K562 (cell line): ENCODE data around the gene CEP120. TPM values are rescaled to one million over a fixed set of nuclear protein-coding genes. Genes with fewer than 3 reads are reported as not detected.

Source experiments
- ATAC-seq: fragments of 200-7000 bp; cut with Tn5 transposase; 3 replicates; pipeline ENCODE4 v1.9.1; 2020; ENCODE audit warnings: moderate library complexity
- BruUV-seq: library from RNA; stranded (reverse); fragments of 400-500 nt; replicated peaks from 2 replicates; lab custom pipeline; 2021; lab: Mats Ljungman, UMichigan
- CTCF ChIA-PET: fragments of 300-600 bp; formaldehyde crosslinking; extraction: SDS; loops from one replicate; lab custom pipeline; 2021; ENCODE audit warnings: low intra/inter-chr PET ratio; lab: Yijun Ruan, JAX
- POLR2A ChIA-PET: fragments of 300-600, 350-650 bp; sonication (Branson Sonifier 250); formaldehyde crosslinking; extraction: SDS; loops from one replicate; lab custom pipeline; 2021; ENCODE audit warnings: antibody characterized with exemption, inconsistent platforms; lab: Yijun Ruan, JAX
- DNase-seq, 4 experiments: peaks; one replicate each; pipeline versions ENCODE4 v3.0.0 to v3.0.0-alpha.2; 2011 to 2018; ENCODE audit warnings: low spot score in 3 of 4, mixed read lengths in 3 of 4; ENCODE audit errors: extremely low read depth in 1 of 4
- FAIRE-seq: peaks from 2 replicates; lab custom pipeline; 2011; peaks lifted over from hg19 to GRCh38; lab: Jason Lieb, UNC
- H2AFZ ChIP-seq: 2 replicates; pipeline ENCODE4 v1.6.0; 2011; ENCODE audit warnings: low read depth, low read length, control low read depth, inconsistent platforms
- H3K27ac ChIP-seq: fragments of 200-600 bp; 3 replicates; pipeline ENCODE4 v1.8.0; 2011; ENCODE audit warnings: low read depth, mild to moderate bottlenecking, control low read depth, inconsistent platforms, low read length, moderate library complexity, mixed read lengths; ENCODE audit errors: extremely low read depth
- H3K27me3 ChIP-seq, 2 experiments: fragments of 300-600 bp in 1 of 2; 2 replicates in 1 of 2; 3 replicates in 1 of 2; pipeline versions ENCODE4 v1.6.0 to v1.8.0; 2011; ENCODE audit warnings: inconsistent platforms in 2 of 2, low read length in 2 of 2, mild to moderate bottlenecking in 1 of 2, mixed read lengths in 1 of 2, moderate library complexity in 1 of 2; ENCODE audit not compliant: control insufficient read depth in 2 of 2, insufficient read depth in 2 of 2
- H3K36me3 ChIP-seq: fragments of 300-600 bp; 3 replicates; pipeline ENCODE4 v1.8.0; 2011; ENCODE audit warnings: mild to moderate bottlenecking, low read length, inconsistent platforms; ENCODE audit not compliant: control insufficient read depth, insufficient read depth
- H3K4me1 ChIP-seq, 2 experiments: fragments of 200-600 bp in 1 of 2; replicated peaks in 1 of 2; 2 replicates in 1 of 2; 3 replicates in 1 of 2; pipeline versions ENCODE4 v1.5.1 to v1.8.0; 2011; ENCODE audit warnings: inconsistent platforms in 2 of 2, low read length in 2 of 2, mild to moderate bottlenecking in 1 of 2, mixed read lengths in 1 of 2, moderate library complexity in 1 of 2; ENCODE audit not compliant: control insufficient read depth in 2 of 2, insufficient read depth in 2 of 2
- H3K4me2 ChIP-seq: 2 replicates; pipeline ENCODE4 v1.6.1; 2011; ENCODE audit warnings: low read length, control low read depth, inconsistent platforms, mixed read lengths; ENCODE audit not compliant: insufficient read depth
- H3K4me3 ChIP-seq: fragments of 200-600 bp; sonication (generic), shearing (Covaris generic); 2 replicates; pipeline ENCODE4 v1.5.1; 2016; ENCODE audit warnings: control low read depth, inconsistent platforms
- H3K79me2 ChIP-seq: fragments of 200-600 bp; 3 replicates; pipeline ENCODE4 v1.8.0; 2011; ENCODE audit warnings: low read length, inconsistent platforms; ENCODE audit not compliant: control insufficient read depth, insufficient read depth
- H3K9ac ChIP-seq, 2 experiments: 2 replicates each; pipeline versions ENCODE4 v1.6.0 to v1.6.1; 2011; ENCODE audit warnings: low read depth in 2 of 2, low read length in 2 of 2, control low read depth in 1 of 2, inconsistent platforms in 1 of 2, mild to moderate bottlenecking in 1 of 2, mixed read lengths in 1 of 2; ENCODE audit not compliant: insufficient read depth in 1 of 2
- H3K9me1 ChIP-seq: one replicate; pipeline ENCODE4 v1.6.0; 2011; ENCODE audit warnings: inconsistent platforms, mild to moderate bottlenecking, low read length, moderate library complexity; ENCODE audit not compliant: control insufficient read depth, insufficient read depth
- H3K9me3 ChIP-seq: replicated peaks from 2 replicates; pipeline ENCODE4 v1.5.1; 2011; ENCODE audit warnings: low read depth, low read length, inconsistent platforms; ENCODE audit not compliant: control insufficient read depth, insufficient read depth
- H4K20me1 ChIP-seq: replicated peaks from 2 replicates; pipeline ENCODE4 v1.6.1; 2011; ENCODE audit warnings: low read length, inconsistent platforms, mixed read lengths; ENCODE audit not compliant: control insufficient read depth, insufficient read depth
- ARID1B ChIP-seq: fragments of 450-650 bp; IDR thresholded peaks from 2 replicates; pipeline ENCODE4 v1.6.1; 2016; ENCODE audit warnings: antibody characterized with exemption, mild to moderate bottlenecking, inconsistent platforms
- BRD9 ChIP-seq: fragments of 450-650 bp; IDR thresholded peaks from 2 replicates; pipeline ENCODE4 v1.6.1; 2018; ENCODE audit warnings: low read depth; ENCODE audit not compliant: partially characterized antibody
- CBFA2T2 ChIP-seq: fragments of 450-650 bp; conservative IDR thresholded peaks from 2 replicates; pipeline ENCODE4 v1.6.1; 2017; ENCODE audit warnings: mild to moderate bottlenecking
- CBFA2T3 ChIP-seq: fragments of 450-650 bp; IDR thresholded peaks from 2 replicates; pipeline ENCODE4 v1.6.1; 2017
- CHD4 ChIP-seq: fragments of 200-600 bp; sonication (generic); IDR thresholded peaks from 3 replicates; pipeline ENCODE4 v1.6.1; 2012; ENCODE audit warnings: low read depth, mild to moderate bottlenecking, mixed read lengths, low read length, inconsistent platforms; ENCODE audit not compliant: insufficient read depth, insufficient replicate concordance, poor library complexity, severe bottlenecking
- CTBP1 ChIP-seq: fragments of 450-650 bp; IDR thresholded peaks from 2 replicates; pipeline ENCODE4 v1.6.1; 2016; ENCODE audit warnings: borderline replicate concordance
- ESRRA ChIP-seq: fragments of 450-650 bp; IDR thresholded peaks from 2 replicates; pipeline ENCODE4 v1.6.1; 2014; ENCODE audit warnings: low read depth, mild to moderate bottlenecking, moderate library complexity, borderline replicate concordance
- GABPB2 ChIP-seq: fragments of 250-450 bp; sonication (Bioruptor Pico); conservative IDR thresholded peaks from 2 replicates; pipeline ENCODE4 v1.5.1; 2021; ENCODE audit warnings: mild to moderate bottlenecking
- MIER1 ChIP-seq: fragments of 450-650 bp; IDR thresholded peaks from 2 replicates; pipeline ENCODE4 v1.6.1; 2016; ENCODE audit warnings: antibody characterized with exemption, mild to moderate bottlenecking, low read depth
- MTA2 ChIP-seq: fragments of 450-650 bp; IDR thresholded peaks from 2 replicates; pipeline ENCODE4 v1.6.1; 2016; ENCODE audit warnings: low read depth
- NCOA4 ChIP-seq: fragments of 450-650 bp; IDR thresholded peaks from 2 replicates; pipeline ENCODE4 v1.6.1; 2018; ENCODE audit warnings: mild to moderate bottlenecking; ENCODE audit not compliant: partially characterized antibody
- NCOR1 ChIP-seq: fragments of 450-650 bp; IDR thresholded peaks from 2 replicates; pipeline ENCODE4 v1.6.1; 2016; ENCODE audit warnings: mild to moderate bottlenecking, moderate library complexity
- RB1 ChIP-seq: fragments of 450-650 bp; IDR thresholded peaks from 2 replicates; pipeline ENCODE4 v1.6.1; 2017; ENCODE audit warnings: low read depth, mild to moderate bottlenecking
- SETDB1 ChIP-seq: IDR thresholded peaks from one replicate; pipeline ENCODE4 v1.6.1; 2012; ENCODE audit warnings: low read length, control low read depth, inconsistent platforms
- SOX6 ChIP-seq: fragments of 450-650 bp; IDR thresholded peaks from 2 replicates; pipeline ENCODE4 v1.6.1; 2014; ENCODE audit warnings: mild to moderate bottlenecking
- SP1 ChIP-seq: sonication (generic); formaldehyde crosslinking; IDR thresholded peaks from 2 replicates; pipeline ENCODE4 v1.8.1; 2022; ENCODE audit warnings: mild to moderate bottlenecking, missing genetic modification reagents
- SPI1 ChIP-seq: IDR thresholded peaks from 2 replicates; pipeline ENCODE4 v1.6.1; 2011; ENCODE audit warnings: low read depth, low read length, control low read depth, borderline replicate concordance
- STAT5B ChIP-seq: fragments of 250-450 bp; sonication (Bioruptor Pico); IDR thresholded peaks from 2 replicates; pipeline ENCODE4 v1.8.0; 2021; ENCODE audit warnings: mild to moderate bottlenecking, inconsistent platforms
- TAL1 ChIP-seq: fragments of 450-650 bp; IDR thresholded peaks from 2 replicates; pipeline ENCODE4 v1.6.1; 2016; ENCODE audit warnings: mild to moderate bottlenecking
- TCF3 ChIP-seq: sonication (generic); formaldehyde crosslinking; IDR thresholded peaks from 2 replicates; pipeline ENCODE4 v1.4.0; 2020; ENCODE audit warnings: mild to moderate bottlenecking, missing genetic modification reagents
- TEAD4 ChIP-seq, 2 experiments: sonication (generic) in 1 of 2; formaldehyde crosslinking in 1 of 2; IDR thresholded peaks; 2 replicates each; pipeline versions ENCODE4 v1.6.1 to v1.8.0; 2012 to 2022; ENCODE audit warnings: borderline replicate concordance in 1 of 2, inconsistent platforms in 1 of 2, low read length in 1 of 2, mild to moderate bottlenecking in 1 of 2, missing genetic modification reagents in 1 of 2
- TRIM24 ChIP-seq, 2 experiments: fragments of 450-650 bp; IDR thresholded peaks; 2 replicates each; pipeline ENCODE4 v1.6.1; 2016
- ZEB2 ChIP-seq: fragments of 450-650 bp; IDR thresholded peaks from 2 replicates; pipeline ENCODE4 v1.6.1; 2016
- ZNF551 ChIP-seq: fragments of 250-450 bp; sonication (Bioruptor Pico); IDR thresholded peaks from 2 replicates; pipeline ENCODE4 v1.5.0; 2021; ENCODE audit warnings: mild to moderate bottlenecking, moderate library complexity
- WGBS: fragments of 100-300 bp; shearing (Covaris generic); methylation state at CpG from one replicate; pipeline ENCODE4 v1.1.6; 2016; ENCODE audit warnings: low coverage, mixed read lengths; ENCODE audit not compliant: insufficient coverage; ENCODE audit errors: missing lambda C conversion rate; 5-methylcytosine and 5-hydroxymethylcytosine counted together
- in situ Hi-C: fragments of 300-500 bp; cut with MboI; formaldehyde crosslinking; loops from 4 replicates; pipeline ENCODE4 v1.15.0; 2018; ENCODE audit warnings: inconsistent platforms, mixed read lengths
- intact Hi-C: fragments of 100-400 bp; cut with micrococcal nuclease; formaldehyde crosslinking; loops from 2 replicates; pipeline ENCODE4 v1.14.2; 2022
- polyA plus RNA-seq, 8 experiments: library from polyadenylated mRNA; depleted of rRNA in 4 of 8; stranded (reverse) in 5 of 8; unstranded in 3 of 8; fragments of >200 nt; fragmentation: Nextera tagmentation in 2 of 8; fragmentation: Illumina TruSeq in 1 of 8; extraction: Ambion mirVana in 2 of 8; extraction: Trizol in 1 of 8; gene quantifications; 2 replicates each; pipeline versions ENCODE4 v1.2.1 to v1.2.3, GENCODE V29; 2011 to 2014; ENCODE audit warnings: inconsistent platforms in 1 of 8, missing spikeins in 1 of 8
- total RNA-seq, 7 experiments: library from RNA; depleted of rRNA in 6 of 7; stranded (reverse); fragments of >200 nt in 6 of 7; fragmentation: Illumina TruSeq in 2 of 7; extraction: Trizol in 2 of 7; gene quantifications; 2 replicates each; pipeline versions ENCODE4 v1.2.1 to v1.2.3, GENCODE V29; 2011 to 2021; ENCODE audit warnings: low replicate concordance in 1 of 7
- TF ChIP-seq, protein P1 (sequence below): IDR thresholded peaks from 2 replicates; pipeline ENCODE4 v1.6.1; 2014; ENCODE audit warnings: antibody characterized with exemption

The CEP120 gene
- total and polyA plus RNA-seq, 9 of the 15 experiments (the other 6 are each of a cell fraction or from before 2014, with no cell fraction given), result 3.3 to 24.9 (median 14.4) TPM

DNA sequence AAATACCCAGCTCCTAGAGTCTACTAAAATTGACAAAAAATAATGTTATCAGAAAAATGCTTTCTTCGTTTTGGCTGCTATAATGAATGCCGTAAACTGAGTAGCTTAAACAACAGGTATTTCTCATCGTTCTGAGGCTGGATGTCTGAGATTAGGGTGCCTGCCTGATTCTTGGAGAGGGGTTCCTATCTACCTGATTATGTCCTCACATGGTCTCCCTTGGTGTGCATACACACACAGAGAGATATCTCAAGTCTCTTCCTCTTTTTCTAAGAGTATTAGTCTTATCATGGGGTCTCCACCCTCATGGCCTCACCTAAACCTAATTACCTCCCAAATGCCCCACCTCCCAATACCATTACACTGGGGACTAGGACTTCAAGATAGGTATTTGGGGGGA is 48.2 kb upstream of the CEP120 start:
- in situ Hi-C loops (no loop called here), intact Hi-C loops (loop anchor here (5.0 kb wide), 1 partner anchor 41 kb away; the partner anchor contains the start of gene CSNK1G3)
- H3K4me3 ChIP-seq, result no peak overlapping the region
- no peaks in the 10 kb centered on the region for H3K9me1 ChIP-seq
- no peak overlapping the region for H2AFZ ChIP-seq
- H3K9me3 ChIP-seq, result no peaks in the 10 kb centered on the region
- no peak overlapping the region for H3K27ac ChIP-seq
- 0% methylated on average over 3 of the region's 3 CpGs for WGBS
- FAIRE-seq (no peak), DNase-seq (peak in 1 of 4 experiments; percentile 30), ATAC-seq (no peak; the same call in 2 of the 3 replicates)
- peaks cover 0 to 10% of the 10 kb centered on the region in 2 experiments; a peak in 2 of 5 replicates for H3K4me1 ChIP-seq
- H3K36me3 ChIP-seq, result no peaks in the 10 kb centered on the region
- H3K27me3 ChIP-seq, result no peaks in the 10 kb centered on the region
- no peaks in the 10 kb centered on the region for H3K79me2 ChIP-seq
- BruUV-seq, result no TSS peak
- no peaks in the 10 kb centered on the region for H4K20me1 ChIP-seq
- no peak overlapping the region for H3K4me2 ChIP-seq
- H3K9ac ChIP-seq, result no peak overlapping the region
- peak in 1 of 2 experiments; percentile 54; a peak in 1 of 4 replicates for TF ChIP-seq TRIM24 (IDR thresholded peaks at IDR 0.05)
- TF ChIP-seq CBFA2T3, result peak; percentile 64
- TF ChIP-seq CTBP1, result peak; percentile 14; the same call in 1 of the 2 replicates
- TF ChIP-seq SP1, result no peak
- peak; percentile 63 for TF ChIP-seq TAL1
- TF ChIP-seq ESRRA, result no peak
- no peak for TF ChIP-seq NCOA4
- TF ChIP-seq ZEB2, result peak; percentile 53; the same call in 1 of the 2 replicates
- no peak for TF ChIP-seq CHD4
- peak; percentile 21; the same call in 1 of the 2 replicates for TF ChIP-seq NCOR1
- no peak for TF ChIP-seq BRD9
- 0 out of 2 replicates have a peak, but pooled peaks have one; percentile 11 for TF ChIP-seq MTA2
- TF ChIP-seq, protein P1, sequence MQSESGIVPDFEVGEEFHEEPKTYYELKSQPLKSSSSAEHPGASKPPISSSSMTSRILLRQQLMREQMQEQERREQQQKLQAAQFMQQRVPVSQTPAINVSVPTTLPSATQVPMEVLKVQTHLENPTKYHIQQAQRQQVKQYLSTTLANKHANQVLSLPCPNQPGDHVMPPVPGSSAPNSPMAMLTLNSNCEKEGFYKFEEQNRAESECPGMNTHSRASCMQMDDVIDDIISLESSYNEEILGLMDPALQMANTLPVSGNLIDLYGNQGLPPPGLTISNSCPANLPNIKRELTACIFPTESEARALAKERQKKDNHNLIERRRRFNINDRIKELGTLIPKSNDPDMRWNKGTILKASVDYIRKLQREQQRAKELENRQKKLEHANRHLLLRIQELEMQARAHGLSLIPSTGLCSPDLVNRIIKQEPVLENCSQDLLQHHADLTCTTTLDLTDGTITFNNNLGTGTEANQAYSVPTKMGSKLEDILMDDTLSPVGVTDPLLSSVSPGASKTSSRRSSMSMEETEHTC, result 0 out of 2 replicates have a peak, but pooled peaks have one; percentile 16
- TF ChIP-seq TEAD4 (IDR thresholded peaks at IDR 0.05; ENCODE audit: low read length), result peak; percentile 83
- TF ChIP-seq TEAD4 (CRISPR knock-in tag; IDR thresholded peaks at IDR 0.05; ENCODE audit: borderline replicate concordance), result no peak
- 0 out of 2 replicates have a peak, but pooled peaks have one; percentile 37 for TF ChIP-seq SOX6
- TF ChIP-seq MIER1, result no peak
- TF ChIP-seq STAT5B (CRISPR knock-in tag), result no peak
- TF ChIP-seq SPI1, result peak; percentile 84
- peak; percentile 64 for TF ChIP-seq ARID1B
- peak; percentile 41 for TF ChIP-seq CBFA2T2
- TF ChIP-seq GABPB2, result no peak
- peak; percentile 49 for TF ChIP-seq TCF3
- no peak for TF ChIP-seq RB1
- no peak for TF ChIP-seq ZNF551 (CRISPR knock-in tag)
- TF ChIP-seq SETDB1, result no peak
- CTCF ChIA-PET, result no interaction called here
- POLR2A ChIA-PET, result interaction anchor here (0.7 to 1.2 kb wide), 2 partner anchors 9 to 14 kb away, joined by 3 read pairs; no protein-coding TSS in a partner anchor
